ENCODE results near the gene SRGAP3.
A peak's percentile ranks its signal among the peaks of the same experiment; 100 is the strongest.

Gene SRGAP3

GRCh38 chr3:9201266-9201665 is 48.2 kb downstream of the SRGAP3 start:
- peak; percentile 82 for DNase-seq (ENCODE audit: low spot score)

- no peak for DNase-seq (ENCODE audit: low spot score)
These were observed 49.7 kb downstream of the SRGAP3 start for GRCh38 chr3:9199775-9200174.

GRCh38 chr3:9198899-9199335 is 50.5 kb downstream of the SRGAP3 start:
- DNase-seq (ENCODE audit: low spot score) = no peak

- no peak for DNase-seq (ENCODE audit: low spot score)
These were observed 51.2 kb downstream of the SRGAP3 start for GRCh38 chr3:9198261-9198660.

GRCh38 chr3:9196020-9196419 is 53.4 kb downstream of the SRGAP3 start:
- DNase-seq (ENCODE audit: low spot score) = no peak

GRCh38 chr3:9195390-9195789 is 54.1 kb downstream of the SRGAP3 start:
- DNase-seq (ENCODE audit: low spot score) = no peak

GRCh38 chr3:9194509-9195184 is 54.8 kb downstream of the SRGAP3 start:
- DNase-seq (ENCODE audit: low spot score) = no peak

GRCh38 chr3:9193633-9194195 is 55.7 kb downstream of the SRGAP3 start:
- DNase-seq (ENCODE audit: low spot score) = no peak

- no peak for DNase-seq (ENCODE audit: low spot score)
These were observed 56.2 kb downstream of the SRGAP3 start for GRCh38 chr3:9193211-9193610.

GRCh38 chr3:9192248-9193025 is 57.0 kb downstream of the SRGAP3 start:
- DNase-seq (ENCODE audit: low spot score) = no peak

GRCh38 chr3:9190276-9190675 is 59.2 kb downstream of the SRGAP3 start:
- DNase-seq (ENCODE audit: low spot score) = no peak

- DNase-seq (ENCODE audit: low spot score) = no peak
These were observed 60.9 kb downstream of the SRGAP3 start for GRCh38 chr3:9188583-9188982.

- DNase-seq (ENCODE audit: low spot score) = no peak
These were observed 63.7 kb downstream of the SRGAP3 start for GRCh38 chr3:9185701-9186100.

- DNase-seq (ENCODE audit: low spot score) = no peak
These were observed 64.4 kb downstream of the SRGAP3 start for GRCh38 chr3:9185046-9185445.

- no peak for DNase-seq (ENCODE audit: low spot score)
These were observed 65.0 kb downstream of the SRGAP3 start for GRCh38 chr3:9184461-9184835.

- DNase-seq (ENCODE audit: low spot score) = no peak
These were observed 65.5 kb downstream of the SRGAP3 start for GRCh38 chr3:9183811-9184460.

GRCh38 chr3:9183011-9183410 is 66.4 kb downstream of the SRGAP3 start:
- DNase-seq (ENCODE audit: low spot score) = no peak

GRCh38 chr3:9180764-9181117 is 68.7 kb downstream of the SRGAP3 start:
- no peak for DNase-seq (ENCODE audit: low spot score)

- no peak for DNase-seq (ENCODE audit: low spot score)
These were observed 69.4 kb downstream of the SRGAP3 start for GRCh38 chr3:9179826-9180763.

GRCh38 chr3:9178697-9179096 is 70.7 kb downstream of the SRGAP3 start:
- DNase-seq (ENCODE audit: low spot score) = no peak

GRCh38 chr3:9175421-9175820 is 74.0 kb downstream of the SRGAP3 start:
- DNase-seq (ENCODE audit: low spot score) = peak; percentile 35

- no peak for DNase-seq (ENCODE audit: low spot score)
These were observed 76.0 kb downstream of the SRGAP3 start for GRCh38 chr3:9173445-9173844.
